Measurements from ENCODE around the gene MATN1. TPM values are rescaled to one million over a fixed set of nuclear protein-coding genes. Genes with fewer than 3 reads are reported as not detected.

MATN1 gene
- total and polyA plus RNA-seq, 9 donors, result 0.10 to 0.95 (median 0.51) TPM

DNA sequence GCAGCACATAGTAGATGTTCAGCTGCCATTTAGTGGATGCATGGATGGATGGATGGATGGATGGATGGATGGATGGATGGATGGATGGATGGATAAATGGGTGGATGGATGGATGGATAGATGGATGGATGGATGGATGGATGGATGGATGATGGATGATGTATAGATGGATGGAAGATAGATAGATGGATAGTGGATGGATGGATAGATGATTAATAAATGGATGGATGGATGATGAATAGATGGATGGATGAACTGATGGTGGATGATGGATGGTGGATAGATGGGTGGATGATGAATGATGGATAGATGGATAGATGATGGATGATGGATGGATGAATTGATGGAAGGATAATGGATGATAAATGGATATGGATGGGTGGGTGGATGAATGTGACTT is 20.6 kb downstream of the MATN1 start:
- DNase-seq, result no peak
- TF ChIP-seq, protein P1, sequence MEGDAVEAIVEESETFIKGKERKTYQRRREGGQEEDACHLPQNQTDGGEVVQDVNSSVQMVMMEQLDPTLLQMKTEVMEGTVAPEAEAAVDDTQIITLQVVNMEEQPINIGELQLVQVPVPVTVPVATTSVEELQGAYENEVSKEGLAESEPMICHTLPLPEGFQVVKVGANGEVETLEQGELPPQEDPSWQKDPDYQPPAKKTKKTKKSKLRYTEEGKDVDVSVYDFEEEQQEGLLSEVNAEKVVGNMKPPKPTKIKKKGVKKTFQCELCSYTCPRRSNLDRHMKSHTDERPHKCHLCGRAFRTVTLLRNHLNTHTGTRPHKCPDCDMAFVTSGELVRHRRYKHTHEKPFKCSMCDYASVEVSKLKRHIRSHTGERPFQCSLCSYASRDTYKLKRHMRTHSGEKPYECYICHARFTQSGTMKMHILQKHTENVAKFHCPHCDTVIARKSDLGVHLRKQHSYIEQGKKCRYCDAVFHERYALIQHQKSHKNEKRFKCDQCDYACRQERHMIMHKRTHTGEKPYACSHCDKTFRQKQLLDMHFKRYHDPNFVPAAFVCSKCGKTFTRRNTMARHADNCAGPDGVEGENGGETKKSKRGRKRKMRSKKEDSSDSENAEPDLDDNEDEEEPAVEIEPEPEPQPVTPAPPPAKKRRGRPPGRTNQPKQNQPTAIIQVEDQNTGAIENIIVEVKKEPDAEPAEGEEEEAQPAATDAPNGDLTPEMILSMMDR (IDR thresholded peaks at IDR 0.05), result no peak
- no peak for TF ChIP-seq POLR2A (IDR thresholded peaks at IDR 0.05)
- TF ChIP-seq EP300 (IDR thresholded peaks at IDR 0.05), result no peak
- no peaks in the 10 kb centered on the region for H3K9me3 ChIP-seq
- H3K36me3 ChIP-seq, result no peaks in the 10 kb centered on the region
- no peak overlapping the region for H3K4me3 ChIP-seq
- intact Hi-C loops (cut with DNase I), result loop anchor here in 1 of 4 donors (5.0 kb wide), 1 partner anchor 1466 kb away; the partner anchor contains the start of gene PTPRU
- no peaks in the 10 kb centered on the region for H3K4me1 ChIP-seq (ENCODE audit: insufficient read depth)
- no peaks in the 10 kb centered on the region for H3K27me3 ChIP-seq
- H3K27ac ChIP-seq, result no peak overlapping the region

DNA sequence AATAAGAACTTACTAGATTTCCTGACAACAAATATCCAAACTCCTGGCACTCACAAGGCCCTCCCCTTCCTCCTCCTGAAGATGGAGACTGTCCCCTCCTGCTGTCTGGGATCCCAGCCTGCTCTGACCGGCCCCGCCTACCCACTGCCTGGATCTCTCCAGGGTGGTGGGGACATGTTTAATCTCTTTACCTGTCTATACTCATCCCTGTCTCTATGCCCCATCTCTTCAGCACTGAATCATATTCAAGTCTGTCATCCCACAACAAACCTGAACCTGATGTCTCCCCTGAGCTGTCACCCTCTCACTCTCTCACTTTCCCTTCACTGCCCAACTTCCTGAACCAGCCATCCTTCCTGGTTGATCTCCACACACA is 22.1 kb downstream of the MATN1 start:
- no peak for DNase-seq
- Histone ChIP-seq H3K4me1 (ENCODE audit: insufficient read depth) (no peaks in the 10 kb centered on the region), H3K4me3 (no peak overlapping the region), H3K27ac (no peak overlapping the region), H3K27me3 (no peaks in the 10 kb centered on the region), H3K36me3 (no peaks in the 10 kb centered on the region), H3K9me3 (no peaks in the 10 kb centered on the region)
- WGBS, 3 donors, result 79 to 91% (median 85%) methylated on average over 2 of the region's 2 CpGs
- intact Hi-C loops (cut with DNase I), result loop anchor here in 1 of 4 donors (5.0 kb wide), 1 partner anchor 1464 kb away; the partner anchor contains the start of gene PTPRU
- TF ChIP-seq, protein P1 (IDR thresholded peaks at IDR 0.05), result no peak

DNA sequence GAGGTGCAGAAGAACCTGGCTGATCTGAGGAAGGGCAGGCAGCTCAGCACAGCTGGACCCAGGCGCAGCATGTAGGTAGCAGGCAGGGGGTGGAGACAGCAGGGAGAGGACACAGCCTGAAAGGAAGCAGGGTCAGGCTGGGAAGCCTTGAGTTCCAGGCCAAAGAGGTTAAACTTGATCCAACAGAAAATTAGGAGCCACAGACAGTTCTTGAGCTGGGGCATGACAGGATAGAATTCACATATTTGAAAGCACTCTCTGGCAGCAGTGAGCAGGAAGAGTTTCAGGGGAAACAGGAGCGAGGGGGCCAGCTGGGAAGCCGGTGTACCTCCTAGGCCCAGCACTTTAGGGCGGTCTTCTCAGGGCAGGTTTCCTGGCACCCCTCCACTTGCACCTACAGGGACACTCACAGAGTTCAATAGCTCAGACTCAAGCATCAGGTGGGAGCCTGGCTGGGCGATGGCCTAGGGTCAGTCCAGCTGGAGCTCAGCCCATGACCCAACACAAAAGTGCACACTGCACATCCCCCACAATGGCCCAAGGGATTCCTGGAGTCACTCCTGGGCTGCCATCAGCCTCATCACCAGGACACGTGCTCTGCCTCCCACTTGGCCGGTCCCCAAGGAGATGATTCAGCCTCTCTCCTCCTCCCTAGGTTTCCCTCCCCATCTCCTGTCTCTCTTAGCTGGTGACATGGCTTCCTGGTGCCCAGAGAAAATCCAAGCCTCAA is 22.7 kb downstream of the MATN1 start:
- Histone ChIP-seq H3K4me3 (no peak overlapping the region), H3K27ac (no peak overlapping the region), H3K9me3 (no peaks in the 10 kb centered on the region), H3K27me3 (no peaks in the 10 kb centered on the region), H3K36me3 (no peaks in the 10 kb centered on the region), H3K4me1 (ENCODE audit: insufficient read depth) (no peaks in the 10 kb centered on the region)
- TF ChIP-seq EP300 (IDR thresholded peaks at IDR 0.05) (no peak), POLR2A (IDR thresholded peaks at IDR 0.05) (no peak)
- TF ChIP-seq, protein P1 (IDR thresholded peaks at IDR 0.05), result no peak
- WGBS, 3 donors, result 52 to 56% (median 54%) methylated on average over 7 of the region's 7 CpGs
- peak; percentile 27 to 77 (median 51) for DNase-seq
- intact Hi-C loops (cut with DNase I), result loop anchor here in 1 of 4 donors (5.0 kb wide), 1 partner anchor 1463 kb away; the partner anchor contains the start of gene PTPRU

DNA sequence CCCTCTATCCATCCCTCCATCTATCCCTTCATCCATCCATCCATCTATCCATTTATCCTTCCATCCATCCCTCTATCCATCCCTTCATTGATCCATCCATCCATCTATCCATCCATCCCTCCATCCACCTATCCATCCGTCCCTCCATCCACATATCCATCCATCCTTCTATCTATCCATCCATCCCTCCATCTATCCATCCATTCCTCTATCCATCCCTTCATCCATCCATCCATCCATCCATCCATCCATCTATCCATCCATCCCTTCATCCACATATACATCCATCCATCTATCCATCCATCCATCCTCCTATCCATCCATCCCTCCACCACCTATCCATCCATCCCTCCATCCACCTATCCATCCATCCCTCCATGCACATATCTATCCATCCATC is 23.6 kb downstream of the MATN1 start:
- Histone ChIP-seq H3K4me1 (ENCODE audit: insufficient read depth) (no peaks in the 10 kb centered on the region), H3K27ac (no peak overlapping the region), H3K9me3 (no peaks in the 10 kb centered on the region), H3K27me3 (no peaks in the 10 kb centered on the region), H3K36me3 (no peaks in the 10 kb centered on the region), H3K4me3 (no peak overlapping the region)
- no peak for TF ChIP-seq EP300 (IDR thresholded peaks at IDR 0.05)
- TF ChIP-seq, protein P1 (IDR thresholded peaks at IDR 0.05), result no peak
- no peak for DNase-seq
- 89 to 91% (median 89%) methylated on average over 1 of the region's 1 CpG for WGBS, 3 donors
- intact Hi-C loops (cut with DNase I), result loop anchor here in 1 of 4 donors (5.0 kb wide), 1 partner anchor 1462 kb away; the partner anchor contains the start of gene PTPRU
